A172 (cell line): ENCODE data around the gene AVPR2. TPM values are rescaled to one million over a fixed set of nuclear protein-coding genes. Genes with fewer than 3 reads are reported as not detected.

ENCODE experiments used
- DNase-seq: peaks from one replicate; pipeline ENCODE4 v3.0.0-alpha.2; 2015; ENCODE audit warnings: low spot score
- total RNA-seq: library from RNA; depleted of rRNA; stranded (reverse); fragments of >200 nt; shearing (Covaris generic); gene quantifications from 2 replicates; pipeline ENCODE4 v1.2.3, GENCODE V29; 2014

Gene AVPR2
- total RNA-seq, 1 experiment from 2014 or later, result 2.0 TPM

DNA sequence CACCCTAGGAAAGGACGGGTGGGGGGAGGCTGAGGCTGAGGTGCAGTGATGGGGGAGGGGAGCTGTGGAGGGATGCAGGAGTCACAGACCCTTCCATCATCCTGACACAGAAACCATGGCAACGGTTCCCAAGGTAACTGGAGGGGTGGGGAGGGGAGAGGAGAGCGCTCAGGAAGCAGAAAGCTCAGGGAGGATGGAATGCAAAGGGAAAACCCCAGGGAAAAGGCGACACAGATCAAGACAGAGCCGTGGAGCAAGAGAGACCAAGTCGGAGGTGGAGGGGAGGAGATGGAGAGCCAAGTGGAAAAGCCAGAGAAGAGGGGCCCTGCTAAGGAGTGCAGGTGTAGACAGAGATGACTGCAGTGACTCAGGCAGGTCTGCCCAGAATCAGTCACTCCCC, 33.0 kb upstream of the AVPR2 start:
- no peak for DNase-seq

DNA sequence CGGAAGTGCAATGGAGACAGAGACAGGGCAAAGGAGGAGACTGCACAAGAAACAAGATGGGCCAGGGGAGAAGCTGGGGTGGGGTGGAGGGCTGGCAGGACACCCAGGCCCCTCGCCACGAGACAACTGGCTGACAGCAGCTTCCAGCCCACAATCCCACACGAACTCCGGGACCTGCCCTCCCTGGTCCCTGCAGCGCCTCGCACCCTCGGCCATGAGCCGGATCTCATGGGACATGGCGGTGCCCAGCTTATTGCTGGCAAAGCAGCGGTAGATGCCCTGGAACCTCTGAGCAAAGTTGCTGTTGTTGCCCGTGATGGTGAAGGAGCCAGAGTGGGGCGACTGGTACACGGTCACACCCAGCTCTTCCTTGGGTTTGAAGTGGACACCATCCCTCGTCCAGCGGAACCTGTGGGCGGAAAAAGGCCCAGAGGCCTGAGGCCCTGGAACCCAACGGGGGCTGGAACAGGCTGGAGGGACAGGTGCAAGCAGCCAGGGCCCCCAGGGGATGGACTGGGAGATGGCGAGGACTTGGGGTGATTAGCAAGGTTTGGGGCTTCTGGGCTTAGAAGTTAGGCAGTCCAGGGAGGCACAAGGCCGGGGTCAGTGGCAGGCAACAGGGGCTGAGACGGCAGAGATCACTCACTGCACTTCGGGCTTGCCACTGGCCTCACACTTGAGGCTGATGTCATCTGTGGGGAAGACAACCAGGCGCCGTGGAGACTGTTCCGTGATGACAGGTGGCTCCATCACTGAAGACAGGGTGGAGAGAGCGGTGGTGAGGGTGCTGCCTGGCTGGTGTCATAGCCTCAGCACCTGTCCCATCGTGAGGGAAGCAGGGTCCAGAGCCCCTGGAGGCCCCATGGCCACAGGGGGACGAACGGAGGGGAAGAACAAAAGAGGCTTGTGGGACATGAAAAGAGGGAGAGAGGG, 32.3 kb upstream of the AVPR2 start:
- no peak for DNase-seq

DNA sequence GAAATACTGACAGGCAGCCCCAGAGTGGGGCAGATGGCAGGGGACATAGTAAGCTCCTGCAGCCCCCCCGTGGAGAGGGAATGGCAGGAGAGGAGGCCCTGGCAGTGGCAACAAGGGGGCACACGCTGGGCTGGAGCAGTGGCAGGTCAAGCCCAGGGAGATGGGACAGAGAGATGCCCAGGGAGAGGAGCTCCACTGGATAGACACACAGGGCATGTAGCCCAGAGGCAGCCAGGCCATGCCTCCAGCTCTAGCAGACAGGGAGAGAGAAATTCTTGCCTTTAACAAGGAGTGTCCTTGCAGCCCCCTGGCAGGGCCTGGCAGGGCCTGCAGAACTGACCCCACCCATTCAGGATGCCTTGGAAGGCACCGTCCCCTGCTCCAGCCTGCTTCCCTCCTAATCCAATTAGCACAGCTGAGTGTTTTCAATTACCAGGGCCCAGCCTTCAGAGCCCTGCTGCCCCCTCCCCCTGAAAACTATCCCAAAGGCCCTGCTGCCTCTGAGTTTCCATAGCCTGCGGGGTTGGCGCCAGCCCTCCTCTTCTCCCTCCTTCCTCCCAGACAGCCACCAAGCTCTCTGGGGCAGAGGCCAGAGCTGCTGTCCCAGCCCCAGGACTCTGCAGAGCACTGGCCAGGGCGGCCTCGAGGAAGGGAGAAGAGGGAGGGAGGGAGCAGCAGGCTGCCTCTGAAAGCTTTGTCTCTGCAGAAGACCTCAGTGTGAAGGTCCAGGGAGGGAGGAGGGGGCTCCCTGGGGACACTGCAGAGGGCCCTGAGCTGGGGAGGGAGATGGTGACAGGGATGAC, 31.0 kb upstream of the AVPR2 start:
- DNase-seq, result no peak

DNA sequence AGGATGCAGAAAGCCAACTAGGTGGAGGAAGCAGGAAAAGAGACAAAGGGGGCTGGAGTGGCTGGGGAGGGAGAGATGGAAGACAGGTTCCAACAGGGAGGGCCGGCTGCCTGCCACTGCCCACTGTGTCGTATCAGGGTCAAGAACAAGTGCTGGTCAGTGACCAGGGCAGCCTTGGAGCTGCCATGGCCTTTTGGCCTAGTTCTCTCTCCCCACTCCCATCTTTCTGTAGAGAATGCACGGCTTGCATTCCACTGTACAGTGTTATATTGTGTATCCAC, 30.4 kb upstream of the AVPR2 start:
- DNase-seq, result no peak

DNA sequence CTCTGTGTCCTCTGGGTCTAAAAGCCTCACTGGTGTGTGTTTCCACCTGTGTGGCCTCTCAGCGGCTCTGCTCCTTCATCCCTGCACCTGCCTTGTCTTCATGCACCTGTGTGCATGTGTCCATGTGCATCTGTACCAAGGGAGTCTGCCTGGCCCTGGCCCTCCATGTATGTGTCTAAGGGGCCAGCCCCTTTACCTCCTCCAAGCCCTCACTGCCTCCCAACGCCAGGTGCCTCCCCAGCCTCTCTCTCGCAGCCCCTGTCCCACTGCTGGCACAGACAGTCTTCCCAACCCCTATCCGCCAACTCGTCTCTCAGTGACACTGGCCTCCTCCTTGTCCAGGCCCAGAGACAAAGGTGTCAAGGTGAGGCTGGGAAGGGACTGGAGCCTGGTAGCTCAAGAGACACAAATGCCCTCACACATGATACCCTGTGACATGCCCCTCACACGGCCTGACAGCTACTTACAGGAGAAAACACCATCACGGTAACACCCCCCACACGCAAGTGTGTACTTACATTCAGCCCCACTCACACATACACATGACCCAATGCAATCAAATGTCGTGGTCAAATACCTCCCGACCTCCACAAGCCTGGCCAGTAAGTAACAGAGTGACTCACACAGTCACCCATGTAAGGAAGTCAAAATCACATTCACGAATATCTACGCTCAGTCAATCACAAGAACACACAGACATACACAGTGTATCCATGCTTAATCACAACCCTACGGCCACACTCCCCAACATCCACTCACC, 29.9 kb upstream of the AVPR2 start:
- no peak for DNase-seq

DNA sequence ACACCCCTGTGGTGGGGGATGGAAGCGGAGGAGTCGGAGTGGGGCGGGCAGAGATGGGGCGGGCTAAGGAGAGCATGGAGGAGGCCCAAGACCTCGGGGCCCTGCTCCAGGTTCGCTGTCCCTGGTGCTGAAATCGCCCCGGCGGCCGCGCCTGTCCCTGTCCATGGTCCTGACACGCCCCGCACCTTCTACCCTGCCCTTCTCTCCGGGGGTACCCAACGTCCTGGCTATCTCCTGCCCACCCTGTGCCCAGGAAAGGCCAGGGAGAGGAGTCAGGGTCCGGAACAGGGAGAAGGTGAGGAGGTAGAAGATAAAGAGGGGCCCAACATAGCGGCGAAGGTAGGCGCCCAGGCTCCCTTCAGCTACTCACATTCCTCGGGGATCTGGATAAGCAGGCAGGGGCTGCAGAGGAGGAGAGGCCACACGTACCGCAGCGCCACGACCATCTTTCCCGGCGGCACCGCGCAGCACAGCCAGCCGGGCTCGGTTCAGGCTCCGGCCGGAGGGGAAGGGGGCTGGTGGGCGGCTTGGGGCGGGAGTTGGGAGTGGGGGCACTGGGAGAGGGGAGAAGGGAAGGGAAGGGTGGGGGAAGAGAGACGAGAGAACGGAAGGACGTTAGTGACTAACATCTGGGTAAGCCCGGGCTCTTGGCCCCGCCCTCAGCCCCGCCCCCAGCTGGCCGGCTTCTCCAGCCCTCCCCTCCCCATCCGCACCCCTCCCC, 28.9 kb upstream of the AVPR2 start:
- no peak for DNase-seq

DNA sequence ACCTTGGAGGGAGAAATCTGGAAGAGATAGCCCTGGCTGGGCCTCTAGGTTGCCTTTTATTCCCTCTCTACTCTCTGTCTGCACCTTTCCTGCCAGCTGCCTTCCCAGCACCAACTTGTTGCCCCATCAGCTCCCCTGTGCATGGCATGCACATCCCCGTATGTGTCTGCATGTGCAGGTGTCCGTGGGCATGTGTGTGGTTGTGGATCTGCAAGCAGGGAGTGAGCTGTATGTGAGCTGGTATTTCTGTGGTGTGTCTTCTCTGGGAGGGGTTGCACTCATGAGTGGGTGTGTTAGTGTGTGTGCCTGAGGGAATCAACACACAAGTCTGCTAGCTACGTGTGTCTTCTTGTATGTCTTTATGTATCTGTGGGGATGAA, 28.4 kb upstream of the AVPR2 start:
- DNase-seq, result no peak

DNA sequence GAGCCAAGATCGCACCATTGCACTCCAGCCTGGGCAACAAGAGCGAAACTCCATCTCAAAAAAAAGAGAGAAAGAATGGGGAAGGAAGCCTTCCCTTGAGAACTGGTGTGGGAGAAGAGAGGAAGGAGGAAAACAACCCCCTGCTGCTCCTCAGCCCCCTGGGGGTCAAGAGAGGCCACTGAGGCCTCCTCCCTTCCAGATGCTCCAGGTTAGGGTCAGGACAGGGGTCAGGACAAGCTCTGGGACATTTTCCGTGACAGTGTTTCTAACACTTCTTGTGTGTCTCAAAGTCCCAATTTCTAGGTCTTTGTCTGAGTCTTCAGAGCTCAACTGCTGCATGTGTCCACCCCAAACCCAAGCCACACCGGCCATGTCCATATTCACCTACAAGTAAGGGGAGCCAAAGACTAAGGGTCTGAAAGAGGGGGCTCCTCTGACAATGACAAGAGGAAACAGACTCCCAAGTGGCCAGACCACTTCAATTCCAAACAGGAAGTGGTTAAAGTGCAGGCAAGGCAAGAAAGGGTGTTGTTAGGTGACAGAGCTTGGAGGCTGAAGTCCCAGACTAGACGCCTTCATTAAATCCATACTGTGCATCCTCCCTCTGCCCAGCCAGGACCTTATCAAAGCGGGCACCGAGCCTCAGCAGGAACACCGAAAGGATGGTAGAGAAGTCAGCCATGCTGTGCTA, 26.8 kb upstream of the AVPR2 start:
- DNase-seq, result no peak

DNA sequence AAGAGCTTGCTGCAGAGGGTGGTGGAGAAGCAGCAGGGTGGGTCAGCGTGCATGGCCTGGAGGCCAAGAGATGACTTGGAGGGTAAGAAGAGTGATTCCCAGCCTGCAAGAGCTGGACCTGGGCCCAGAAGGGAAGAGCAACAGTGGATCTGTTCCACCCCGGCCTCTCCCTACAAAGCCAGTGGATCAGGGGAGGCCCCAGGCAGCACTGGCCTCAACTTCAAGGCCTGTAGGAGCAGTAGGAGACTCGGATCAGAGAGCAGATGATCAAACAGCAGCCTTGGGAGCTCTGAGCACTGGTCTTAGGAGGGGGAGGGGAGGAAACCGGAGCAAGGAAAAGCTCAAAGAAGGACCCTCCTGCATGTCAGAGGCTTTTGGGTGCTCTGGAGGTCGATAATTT, 26.1 kb upstream of the AVPR2 start:
- DNase-seq, result no peak

DNA sequence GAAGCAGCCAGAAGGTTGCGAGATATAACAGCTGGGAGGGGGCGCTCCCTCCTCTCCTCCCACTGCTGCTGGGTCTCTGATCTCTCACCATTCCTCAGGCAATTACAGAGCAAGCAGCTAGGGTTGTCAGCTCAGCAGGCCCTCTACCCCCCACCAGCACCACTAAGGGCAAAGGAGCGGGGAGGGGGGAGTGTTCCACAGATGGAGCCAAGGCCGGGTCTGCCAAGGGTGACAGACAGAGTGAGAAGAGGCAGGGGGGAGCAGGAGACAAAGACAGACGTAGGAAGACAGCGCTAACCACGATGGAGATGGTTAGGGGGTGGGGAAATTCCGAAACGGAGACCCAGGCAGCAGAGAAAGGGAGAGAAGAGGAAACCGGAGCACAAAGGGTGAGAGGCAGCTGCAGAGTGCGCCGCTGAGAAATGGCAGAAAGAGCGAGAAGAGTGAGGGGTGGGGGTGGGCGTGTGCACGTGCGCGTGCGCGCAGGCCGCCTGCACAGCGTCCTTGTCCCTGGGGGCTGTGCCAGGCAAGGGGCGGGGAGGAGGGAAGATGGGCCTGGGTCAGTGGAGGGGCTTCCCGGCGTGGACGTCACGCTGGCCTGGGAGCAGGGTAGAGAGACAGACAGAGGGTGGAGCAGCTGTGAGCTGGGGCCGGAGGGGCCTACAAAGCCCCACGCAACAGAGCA, 25.4 kb upstream of the AVPR2 start:
- DNase-seq, result no peak

DNA sequence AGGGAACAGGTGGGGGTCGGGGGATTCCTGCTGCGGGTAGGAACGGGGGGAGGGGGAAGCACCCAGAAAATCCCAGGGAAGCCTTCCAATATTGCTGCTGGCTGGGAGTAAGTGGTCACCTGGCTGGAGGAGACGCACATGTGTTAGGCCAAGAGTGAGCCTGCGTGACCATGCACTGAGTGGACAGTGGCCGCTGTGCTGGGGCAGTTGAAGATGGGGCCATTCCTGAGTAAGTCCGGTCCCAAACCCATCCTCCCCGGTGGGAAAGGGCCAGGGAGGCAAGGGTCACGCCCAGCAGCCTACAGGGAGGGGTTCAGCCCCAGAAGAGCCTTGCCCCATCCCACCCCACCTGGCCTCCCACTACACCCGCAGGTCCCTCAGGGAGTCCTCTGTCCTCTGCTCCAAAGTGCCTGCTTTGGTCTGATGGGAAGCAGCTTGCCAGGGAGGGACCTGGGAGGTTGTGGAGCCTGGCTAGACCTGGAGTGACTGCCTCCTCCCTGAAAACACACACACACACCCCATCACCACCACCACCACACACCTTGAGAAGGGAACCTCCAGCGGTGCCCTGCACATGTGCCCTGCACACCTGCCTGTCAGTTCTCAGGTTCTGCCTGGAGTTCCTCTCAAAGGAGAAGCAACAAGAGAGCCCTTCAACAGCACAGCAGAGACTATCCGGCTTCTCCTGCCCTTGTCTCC, 24.6 kb upstream of the AVPR2 start:
- no peak for DNase-seq

DNA sequence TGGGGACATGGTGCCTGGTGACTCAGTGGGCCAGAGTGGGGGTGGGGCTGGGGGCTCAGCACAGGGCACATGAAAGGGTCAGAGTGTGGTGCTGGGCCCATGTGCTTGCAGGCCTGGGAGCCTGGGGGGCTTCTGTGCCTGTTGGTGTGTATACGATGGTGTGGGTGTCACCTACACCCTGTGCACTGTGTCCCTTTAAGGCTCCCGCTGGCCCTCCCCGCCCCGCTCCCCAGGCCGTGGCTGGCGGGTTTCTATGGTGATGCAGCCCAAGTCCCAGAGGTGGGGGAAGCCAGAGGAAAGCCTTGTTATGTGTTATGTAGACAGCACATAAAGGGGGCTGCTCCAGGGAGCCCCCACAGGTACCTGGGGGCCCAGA, 24.0 kb upstream of the AVPR2 start:
- no peak for DNase-seq

DNA sequence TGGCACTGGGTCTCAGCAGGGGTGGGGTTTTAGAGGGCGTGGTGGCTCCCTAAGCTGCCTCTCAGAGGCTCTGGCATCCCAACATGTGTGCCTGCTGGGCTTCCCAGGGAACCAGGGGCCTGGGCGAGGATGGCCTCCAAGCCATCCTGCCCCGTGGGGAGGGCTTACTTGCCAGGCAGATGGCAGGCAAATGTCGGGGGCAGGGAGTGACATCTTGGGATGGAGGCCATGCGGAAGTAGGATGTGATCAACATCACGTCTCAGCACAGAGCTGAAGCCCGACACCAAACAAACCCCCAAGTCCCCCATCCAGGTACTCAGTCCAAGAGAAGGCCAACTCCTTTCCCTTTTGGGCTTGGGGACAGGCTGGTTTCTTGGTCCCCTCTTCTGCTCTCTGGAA, 23.2 kb upstream of the AVPR2 start:
- DNase-seq, result no peak

DNA sequence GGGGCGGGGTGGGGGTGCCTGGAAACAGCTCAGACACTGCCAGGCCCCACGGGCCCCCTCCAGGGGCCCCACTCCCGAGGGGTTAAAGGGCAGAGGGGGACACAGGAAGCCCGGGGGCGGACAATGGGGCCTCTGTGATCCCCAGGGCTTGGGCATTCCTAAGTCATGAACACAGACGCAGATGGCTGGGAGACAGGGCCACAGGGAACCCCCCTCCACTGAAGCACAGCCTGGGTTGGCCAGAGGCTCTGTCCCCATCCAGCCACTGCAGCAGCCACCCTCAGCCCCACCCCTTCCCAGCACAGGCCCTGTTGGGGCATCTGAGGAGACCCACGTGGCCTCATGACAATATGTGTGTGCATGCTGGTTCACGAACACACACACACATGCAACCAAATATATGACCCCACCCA, 22.4 kb upstream of the AVPR2 start:
- DNase-seq, result peak; percentile 66

DNA sequence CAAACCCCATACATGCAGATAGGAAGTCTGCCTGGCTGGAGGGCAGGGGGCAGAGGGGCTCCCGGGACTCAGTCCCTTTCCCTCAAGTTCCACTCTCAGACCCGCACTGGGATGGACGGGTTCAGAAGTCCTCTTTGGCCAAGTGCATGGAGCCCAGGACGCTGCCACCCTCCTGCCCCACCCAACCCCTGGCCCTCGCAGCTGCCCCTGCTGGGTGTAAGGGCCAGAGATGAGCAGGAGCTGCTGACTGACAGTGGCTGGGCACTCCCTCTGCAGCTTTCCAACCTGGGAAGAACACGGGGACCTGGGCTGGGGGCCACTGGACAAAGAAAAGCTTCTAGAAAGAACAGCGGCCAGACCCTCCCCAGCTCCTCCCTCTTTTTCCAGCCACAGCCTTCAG, 21.9 kb upstream of the AVPR2 start:
- no peak for DNase-seq

DNA sequence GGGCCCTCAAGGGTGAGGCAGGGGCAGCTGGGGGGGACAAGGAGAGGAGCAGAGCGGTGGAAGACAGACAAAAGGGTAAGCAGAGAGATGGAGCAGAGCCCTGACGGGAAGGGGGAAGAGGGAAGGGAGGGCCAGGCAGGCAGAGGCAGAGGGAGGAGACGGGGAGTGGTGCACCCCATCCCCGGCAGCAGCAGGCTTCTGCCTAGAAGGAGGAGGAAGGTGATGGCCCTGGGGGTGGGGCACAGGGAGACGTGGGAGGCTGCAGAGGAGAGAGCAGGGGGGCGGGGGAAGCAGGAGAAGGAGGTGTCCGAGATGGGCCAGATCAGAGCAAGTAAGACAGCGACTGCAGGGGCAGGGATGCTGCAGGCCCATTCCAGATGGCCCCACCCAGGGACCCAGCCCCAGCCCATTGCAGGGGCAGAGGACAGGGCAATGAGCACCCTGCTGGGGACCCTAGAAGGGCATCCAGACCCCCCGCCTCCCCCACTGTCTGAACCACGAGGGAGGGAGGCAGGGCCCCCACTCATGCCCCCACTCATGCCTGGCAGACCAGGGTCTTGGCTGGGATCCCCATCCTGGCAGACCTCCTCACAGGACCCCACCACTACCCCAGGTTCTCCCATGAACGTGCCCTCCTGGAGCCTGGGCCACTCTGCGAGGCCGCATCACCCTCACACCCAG, 21.2 kb upstream of the AVPR2 start:
- no peak for DNase-seq

DNA sequence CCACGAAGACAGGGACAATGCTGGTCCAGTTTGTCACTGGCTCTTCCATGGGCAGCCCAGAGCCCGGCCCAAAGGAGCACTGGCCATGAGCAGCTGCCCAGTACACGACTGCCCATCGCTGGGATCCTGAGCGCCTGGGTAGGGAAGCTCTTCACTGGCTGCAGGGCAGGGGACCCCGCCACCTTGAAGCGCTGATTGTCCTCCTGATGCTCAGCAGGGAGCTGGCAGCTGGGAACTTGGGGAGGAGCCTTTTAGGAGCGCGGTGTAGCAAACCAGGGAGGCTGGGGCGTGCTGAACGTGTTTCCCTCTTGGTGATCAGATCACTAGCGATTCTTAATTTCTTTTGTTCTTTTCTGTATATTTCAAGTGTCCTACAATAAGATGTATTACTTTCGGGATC, 20.3 kb upstream of the AVPR2 start:
- DNase-seq, result no peak

DNA sequence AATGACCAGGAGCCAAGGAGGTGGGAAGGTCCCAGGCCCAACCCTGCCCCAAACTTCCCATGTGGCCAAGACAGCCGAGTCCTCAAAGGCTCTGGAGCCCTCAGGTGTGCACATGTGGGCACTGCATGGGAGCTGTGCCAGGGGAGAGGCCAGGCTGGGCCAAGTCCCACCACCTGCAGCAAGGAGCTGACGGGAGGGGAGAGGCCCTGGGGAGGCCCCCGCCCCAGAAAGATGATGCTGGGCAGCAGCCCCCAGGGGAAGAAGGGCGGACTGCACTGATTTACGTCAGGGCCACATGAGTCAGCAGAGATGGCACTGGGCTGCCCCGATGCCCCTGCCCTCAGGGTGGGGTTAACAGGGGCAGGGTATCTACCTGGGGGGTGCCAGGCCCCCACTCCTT, 19.9 kb upstream of the AVPR2 start:
- peak; percentile 22 for DNase-seq

DNA sequence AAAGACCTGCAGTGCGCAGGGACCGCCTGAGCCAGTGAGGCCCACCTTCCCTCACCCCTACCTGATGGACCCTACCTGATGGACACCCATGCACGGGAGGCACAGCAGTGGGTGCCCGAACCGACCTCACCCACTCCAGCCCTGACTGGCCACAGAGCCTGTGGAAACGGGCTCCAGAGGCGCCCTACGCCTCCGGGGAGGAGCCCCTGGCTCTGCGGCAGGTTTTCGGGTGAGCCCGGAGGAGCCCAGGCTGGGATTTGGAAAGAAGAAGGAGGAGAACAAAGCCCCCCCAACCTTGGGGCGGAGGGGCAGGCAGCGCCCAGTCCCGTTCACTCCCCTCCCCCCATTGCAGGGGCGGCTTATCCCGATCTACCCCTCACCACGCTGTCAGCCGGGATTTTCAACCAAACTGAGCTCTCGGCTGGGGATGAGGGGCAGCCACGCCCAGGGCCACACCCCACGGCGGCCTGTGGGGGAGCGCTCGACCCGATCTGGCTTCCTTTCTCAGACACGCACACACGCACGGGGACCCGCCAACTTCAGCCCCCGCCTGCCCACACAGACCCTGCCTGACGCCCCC, 19.2 kb upstream of the AVPR2 start:
- DNase-seq, result no peak
